Spleen (tissue), 7 donors: Measurements from ENCODE around the gene IFT43.

ENCODE experiments used
- CTCF ChIP-seq, 11 experiments: fragments of 200-600 bp in 7 of 11; fragments of 450-650 bp in 4 of 11; sonication (generic) in 4 of 11; IDR thresholded peaks in 8 of 11; conservative IDR thresholded peaks in 3 of 11; 1 replicate in 7 of 11; 2 replicates in 4 of 11; pipeline versions ENCODE4 v1.4.0 to v1.8.0; 2016 to 2021; ENCODE audit warnings: antibody characterized with exemption in 11 of 11, inconsistent platforms in 4 of 11, mild to moderate bottlenecking in 1 of 11
- POLR2A ChIP-seq, 3 donors: fragments of 450-650 bp; IDR thresholded peaks; one replicate each; pipeline ENCODE4 v1.5.1; 2017; ENCODE audit warnings: antibody characterized with exemption in 3 of 3, mild to moderate bottlenecking in 1 of 3
- POLR2AphosphoS5 ChIP-seq, 3 donors: sonication (generic); formaldehyde crosslinking; IDR thresholded peaks; one replicate each; pipeline ENCODE4 v1.5.1; 2017; ENCODE audit warnings: antibody characterized with exemption in 3 of 3
- donor health status: DM: no; HTN: no; CAD: no; lungs with moderate emphysema.
- donor health status: DM: no; HTN: no; CAD: no.
- donor health status: DM: no; HTN: no; CAD: no.

- no peak for TF ChIP-seq CTCF (IDR thresholded peaks at IDR 0.05 in 8 of 11, conservative IDR thresholded peaks at IDR 0.05 in 3 of 11)
- no peak for TF ChIP-seq POLR2AphosphoS5 (IDR thresholded peaks at IDR 0.05)
- no peak for TF ChIP-seq POLR2A (IDR thresholded peaks at IDR 0.05)
These were observed 105.2 kb downstream of the IFT43 start for GRCh38 chr14:76090616-76091391.
